HCT116 (cell line): ENCODE measurements around the gene SMURF1.

Experiments used
- EZH2 ChIP-seq: fragments of 200-600 bp; sonication (generic); IDR thresholded peaks from 2 replicates; pipeline ENCODE4 v1.6.1; 2017; ENCODE audit warnings: antibody characterized with exemption, mixed run types
- JUND ChIP-seq: IDR thresholded peaks from 2 replicates; pipeline ENCODE4 v1.6.1; 2012
- SIN3A ChIP-seq: IDR thresholded peaks from 2 replicates; pipeline ENCODE4 v1.6.1; 2012; ENCODE audit warnings: low read depth
- SRF ChIP-seq: IDR thresholded peaks from 2 replicates; pipeline ENCODE4 v1.6.1; 2012; ENCODE audit warnings: low read depth
- YY1 ChIP-seq: IDR thresholded peaks from 2 replicates; pipeline ENCODE4 v1.6.1; 2011; ENCODE audit warnings: low read length, low read depth, moderate library complexity, mild to moderate bottlenecking; ENCODE audit not compliant: insufficient replicate concordance; ENCODE audit errors: extremely low read depth
- TF ChIP-seq, protein P1 (sequence below): IDR thresholded peaks from 2 replicates; pipeline ENCODE4 v1.6.1; 2012

DNA sequence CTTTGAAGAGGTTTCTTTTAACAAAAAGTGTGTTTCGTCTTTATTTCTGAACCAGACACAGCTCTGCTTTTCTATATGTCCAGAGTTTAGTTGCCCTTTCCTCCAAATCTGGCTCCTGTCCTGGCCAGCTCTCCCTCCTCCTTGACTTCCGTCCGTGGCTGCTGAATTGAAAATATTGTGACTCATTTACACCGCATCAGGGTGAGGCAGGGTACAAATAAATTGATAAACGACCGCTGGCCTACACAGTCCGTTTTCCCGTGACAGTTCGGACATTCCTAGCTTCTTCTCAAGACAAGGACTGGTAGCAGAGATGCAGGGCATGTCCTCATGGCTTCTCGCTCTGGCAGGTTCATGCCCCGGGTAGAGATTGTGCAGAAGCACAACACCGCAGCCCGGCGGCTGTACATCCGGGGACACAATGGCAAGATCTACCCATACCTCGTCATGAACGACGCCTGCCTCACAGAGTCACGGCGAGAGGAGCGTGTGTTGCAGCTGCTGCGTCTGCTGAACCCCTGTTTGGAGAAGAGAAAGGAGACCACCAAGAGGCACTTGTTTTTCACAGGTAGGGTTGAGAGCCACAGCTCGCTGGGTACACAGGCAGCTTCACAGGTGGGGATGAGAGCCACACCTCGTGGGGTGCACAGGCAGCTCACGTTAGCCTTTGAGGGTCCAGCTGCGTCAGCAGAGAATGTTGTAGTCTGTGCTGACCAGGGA, 139.0 kb downstream of the SMURF1 start:
- no peak for TF ChIP-seq SRF
- TF ChIP-seq, protein P1, sequence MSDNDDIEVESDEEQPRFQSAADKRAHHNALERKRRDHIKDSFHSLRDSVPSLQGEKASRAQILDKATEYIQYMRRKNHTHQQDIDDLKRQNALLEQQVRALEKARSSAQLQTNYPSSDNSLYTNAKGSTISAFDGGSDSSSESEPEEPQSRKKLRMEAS: no peak
- no peak for TF ChIP-seq SIN3A
- TF ChIP-seq YY1: no peak
- no peak for TF ChIP-seq JUND
- TF ChIP-seq EZH2: no peak
